NCI-H2081 (cell line): ENCODE data around the gene SLC9A3.

Source experiments
- DNase-seq, 2 experiments: peaks; one replicate each; lab custom pipeline; 2025; lab: John Stamatoyannopoulos, UW

SLC9A3 gene

DNA sequence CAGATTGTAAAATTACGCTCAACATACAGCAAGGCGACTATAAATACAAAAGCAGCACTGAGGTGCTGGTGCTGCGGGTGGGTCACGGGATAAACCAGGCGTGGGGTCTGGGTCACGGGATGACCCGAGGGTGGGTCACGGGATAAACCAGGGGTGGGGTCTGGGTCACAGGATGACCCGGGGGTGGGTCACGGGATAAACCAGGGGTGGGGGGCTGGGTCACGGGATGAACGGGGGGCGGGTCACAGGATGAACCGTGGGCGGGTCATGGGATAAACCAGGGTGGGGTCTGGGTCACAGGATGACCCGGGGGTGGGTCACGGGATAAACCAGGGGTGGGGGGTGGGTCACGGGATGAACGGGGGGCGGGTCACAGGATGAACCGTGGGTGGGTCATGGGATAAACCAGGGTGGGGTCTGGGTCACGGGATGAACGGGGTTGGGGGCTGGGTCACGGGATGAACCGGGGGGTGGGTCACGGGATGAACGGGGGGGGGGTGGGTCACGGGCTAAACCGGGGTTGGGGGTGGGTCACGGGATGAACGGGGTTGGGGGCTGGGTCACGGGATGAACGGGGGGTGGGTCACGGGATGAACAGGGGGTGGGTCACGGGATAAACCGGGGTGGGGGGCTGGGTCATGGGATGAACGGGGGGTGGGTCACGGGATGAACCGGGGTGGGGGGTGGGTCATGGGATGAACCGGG is 30.2 kb upstream of the SLC9A3 start:
- no peak for DNase-seq

DNA sequence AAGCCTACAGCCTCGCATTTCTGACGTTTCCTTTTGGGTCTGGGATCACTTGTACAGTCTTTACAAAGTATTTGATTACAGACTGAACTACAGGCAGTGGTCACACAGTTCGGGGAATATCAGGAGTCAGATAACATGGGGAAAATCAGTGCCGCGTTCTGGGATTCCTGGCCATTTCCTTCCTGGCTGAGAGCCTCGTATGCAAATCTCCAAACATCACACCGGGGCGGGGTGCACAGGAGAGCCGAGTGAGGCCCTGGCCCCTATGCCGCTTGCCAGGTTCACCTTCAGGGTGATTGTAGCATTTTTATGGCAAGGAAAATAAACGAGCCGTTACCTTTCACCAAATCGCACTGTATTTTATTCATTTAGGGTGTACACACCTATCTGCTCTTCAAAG is 29.6 kb upstream of the SLC9A3 start:
- no peak for DNase-seq

DNA sequence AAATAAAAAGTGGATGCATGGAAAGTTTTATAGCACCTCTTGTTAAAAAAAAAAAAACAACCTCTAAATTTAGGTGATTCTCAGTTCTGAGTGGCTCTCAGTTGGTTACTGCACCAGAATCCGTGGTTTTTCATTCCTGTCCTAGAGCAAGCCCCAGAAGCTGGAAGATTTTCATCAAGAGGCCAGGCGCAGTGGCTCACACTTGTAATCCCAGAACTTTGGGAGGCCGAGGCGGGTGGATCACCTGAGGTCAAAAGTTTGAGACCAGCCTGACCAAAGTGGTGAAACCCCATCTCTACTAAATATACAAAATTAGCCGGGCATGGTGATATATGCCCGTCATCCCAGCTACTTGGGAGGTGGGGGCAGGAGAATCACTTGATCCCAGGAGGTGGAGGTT is 27.2 kb upstream of the SLC9A3 start:
- no peak for DNase-seq

DNA sequence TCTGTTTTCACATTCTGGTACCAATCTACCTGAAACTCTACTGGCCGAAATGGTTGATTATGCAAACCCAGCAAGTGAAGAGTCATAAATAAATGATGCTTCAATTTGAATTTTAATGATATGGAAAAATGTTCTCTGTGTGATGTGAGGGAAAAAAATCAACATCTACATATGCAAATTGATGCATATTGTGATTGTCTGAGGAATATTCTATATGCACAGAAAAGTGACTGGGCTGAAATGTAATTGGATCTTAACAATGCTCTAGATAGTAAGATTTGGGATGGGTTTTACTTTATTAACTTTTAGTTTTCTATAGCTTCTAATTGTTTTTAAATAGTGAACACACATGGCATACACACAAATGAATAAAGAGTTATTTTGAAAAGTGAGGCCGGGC is 25.0 kb upstream of the SLC9A3 start:
- DNase-seq = no peak

DNA sequence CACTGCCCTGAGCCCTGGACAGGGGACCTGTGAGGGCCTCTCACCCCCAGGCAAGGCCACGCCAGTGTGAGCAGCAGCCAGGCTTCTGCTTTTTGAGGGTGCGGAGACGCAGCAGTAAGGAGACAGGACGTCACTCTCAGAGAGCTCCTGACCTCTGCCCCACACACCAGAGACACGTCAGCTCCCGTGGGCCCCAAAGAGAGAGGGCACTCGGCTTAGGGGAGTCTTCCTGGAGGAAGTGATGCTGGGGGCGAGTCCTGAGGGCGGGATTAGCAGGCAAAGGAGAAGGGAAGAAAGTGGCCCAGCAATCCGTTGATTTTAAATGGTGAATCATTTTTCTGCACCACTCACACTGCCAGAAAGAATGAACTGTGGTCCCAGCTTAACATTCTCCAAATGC is 24.0 kb upstream of the SLC9A3 start:
- DNase-seq = no peak

DNA sequence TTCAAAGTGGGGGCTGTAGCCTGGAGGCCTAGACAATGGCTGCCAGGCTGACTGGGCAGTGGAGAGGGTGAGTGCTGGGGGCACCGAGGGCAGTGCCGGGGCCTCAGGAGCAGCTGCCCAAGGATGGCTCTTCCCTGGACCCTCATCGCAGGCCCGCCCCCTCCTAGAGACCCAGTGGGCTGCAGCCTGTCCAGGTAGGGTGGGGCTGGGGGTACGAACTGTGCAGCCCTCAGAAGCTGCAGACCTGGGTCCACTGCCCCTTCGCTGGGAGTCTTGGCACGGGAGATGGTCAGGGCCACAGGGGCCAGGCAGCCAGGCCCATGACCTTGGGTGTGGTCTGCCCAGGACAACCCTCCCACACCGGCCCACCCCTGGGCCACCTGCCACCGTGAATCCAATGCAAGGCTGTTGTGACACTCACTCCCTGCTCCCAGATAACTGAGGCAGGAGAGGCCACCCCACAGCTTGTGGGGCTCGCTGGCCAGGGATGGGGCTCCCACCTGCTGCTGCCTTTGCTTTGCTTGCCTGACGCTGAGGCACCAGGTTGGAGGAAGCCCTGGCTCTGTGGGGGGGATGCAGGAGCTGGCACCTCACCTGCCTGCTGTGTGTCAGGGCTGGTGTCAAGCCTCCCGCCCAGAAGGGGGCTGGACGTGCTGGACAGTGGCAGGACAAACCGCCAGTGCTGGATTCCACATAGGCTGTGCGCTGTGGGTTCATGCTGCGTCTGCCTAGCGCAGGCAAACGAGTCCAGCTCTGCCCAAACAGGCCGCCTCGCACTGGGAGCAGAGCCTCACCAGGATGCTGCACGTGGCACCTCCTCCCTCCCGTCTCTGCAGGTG is 23.1 kb upstream of the SLC9A3 start:
- DNase-seq = no peak

DNA sequence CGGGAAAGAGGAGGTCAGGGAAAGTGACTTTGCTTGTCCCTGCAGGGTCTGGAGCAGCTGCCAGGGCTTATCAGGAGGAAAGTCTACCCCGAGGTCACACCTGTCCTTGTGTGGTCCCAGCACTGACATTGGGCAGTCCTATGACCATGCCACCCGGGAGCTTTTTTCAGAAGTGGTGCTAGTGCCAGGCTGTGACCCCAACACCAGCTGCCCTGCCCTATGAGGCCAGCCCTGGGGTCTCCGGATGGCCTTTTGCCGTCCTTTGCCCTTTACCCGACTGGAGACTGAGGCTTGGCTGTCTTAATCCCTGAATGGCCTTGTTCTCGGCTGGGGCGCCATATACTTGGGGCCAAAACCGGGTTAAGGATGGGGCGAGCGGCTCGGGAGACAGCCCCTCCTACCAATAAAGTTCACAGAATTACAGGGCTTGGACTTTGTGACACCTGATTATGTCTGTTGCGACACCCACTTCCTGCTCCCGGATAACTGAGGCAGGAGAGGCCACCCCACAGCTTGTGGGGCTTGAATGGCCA is 22.2 kb upstream of the SLC9A3 start:
- no peak for DNase-seq

DNA sequence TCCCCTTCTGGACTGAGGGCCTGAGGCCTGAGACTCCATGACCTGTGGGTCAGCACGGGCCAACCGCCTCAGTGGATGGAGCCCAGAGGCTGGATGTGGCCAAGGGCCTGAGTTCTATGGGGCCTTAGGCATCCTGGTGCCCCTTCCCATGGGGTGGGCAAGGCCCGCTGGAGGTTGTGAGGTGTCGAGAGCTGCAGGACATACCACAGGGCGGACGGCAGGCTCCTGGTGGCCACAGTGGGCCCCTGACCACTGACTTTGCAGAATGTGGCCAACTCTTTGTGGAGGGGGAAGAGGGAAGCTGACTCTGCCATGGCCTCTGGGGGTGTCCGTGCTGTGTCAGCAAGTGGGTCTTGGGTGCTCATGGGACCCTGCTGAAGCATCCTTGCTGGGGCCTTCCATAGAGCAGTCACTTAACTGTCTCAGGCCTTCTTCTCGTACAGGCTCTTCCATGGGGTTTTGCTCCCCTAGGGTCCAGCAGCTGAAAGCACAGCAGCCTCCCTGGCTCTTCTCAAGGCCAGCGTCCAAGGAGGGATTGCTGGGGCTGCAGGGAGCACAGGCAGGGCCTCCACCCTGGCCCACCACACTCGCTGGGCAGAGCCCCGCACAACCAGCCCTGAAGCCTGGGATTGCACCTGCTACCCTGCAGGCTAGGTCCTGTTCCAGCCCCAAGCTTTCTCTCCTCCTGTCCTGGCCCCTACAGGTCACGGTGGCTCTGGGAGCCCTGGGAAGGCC is 21.6 kb upstream of the SLC9A3 start:
- no peak for DNase-seq

DNA sequence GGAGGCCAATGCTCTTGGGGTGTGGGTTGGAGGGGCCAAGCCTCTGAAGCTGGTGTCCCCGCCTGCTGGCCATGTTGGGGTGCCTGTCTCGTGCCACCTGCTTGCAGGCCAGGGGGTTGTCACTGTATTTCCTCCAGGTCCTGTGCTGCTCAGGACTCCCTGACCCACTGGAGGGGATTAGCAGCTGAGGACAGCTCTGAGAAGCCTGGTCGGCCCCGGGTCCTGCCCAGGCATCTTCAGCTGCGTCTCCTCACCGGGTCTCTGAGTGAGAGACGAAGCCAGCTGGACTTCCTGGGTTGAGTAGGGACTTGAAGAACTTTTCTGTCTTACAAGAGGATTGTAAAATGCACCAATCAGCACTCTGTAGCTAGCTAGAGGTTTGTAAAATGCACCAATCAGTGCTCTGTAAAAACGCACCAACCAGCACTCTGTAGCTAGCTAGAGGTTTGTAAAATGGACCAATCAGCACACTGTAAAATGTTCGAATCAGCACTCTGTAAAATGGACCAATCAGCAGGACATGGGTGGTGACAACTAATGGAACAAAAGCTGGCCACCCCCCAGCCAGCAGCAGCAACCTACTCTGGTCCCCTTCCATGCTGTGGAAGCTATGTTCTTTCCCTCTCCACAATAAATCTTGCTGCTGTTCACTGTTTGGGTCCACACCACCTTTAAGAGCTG is 20.6 kb upstream of the SLC9A3 start:
- no peak for DNase-seq

DNA sequence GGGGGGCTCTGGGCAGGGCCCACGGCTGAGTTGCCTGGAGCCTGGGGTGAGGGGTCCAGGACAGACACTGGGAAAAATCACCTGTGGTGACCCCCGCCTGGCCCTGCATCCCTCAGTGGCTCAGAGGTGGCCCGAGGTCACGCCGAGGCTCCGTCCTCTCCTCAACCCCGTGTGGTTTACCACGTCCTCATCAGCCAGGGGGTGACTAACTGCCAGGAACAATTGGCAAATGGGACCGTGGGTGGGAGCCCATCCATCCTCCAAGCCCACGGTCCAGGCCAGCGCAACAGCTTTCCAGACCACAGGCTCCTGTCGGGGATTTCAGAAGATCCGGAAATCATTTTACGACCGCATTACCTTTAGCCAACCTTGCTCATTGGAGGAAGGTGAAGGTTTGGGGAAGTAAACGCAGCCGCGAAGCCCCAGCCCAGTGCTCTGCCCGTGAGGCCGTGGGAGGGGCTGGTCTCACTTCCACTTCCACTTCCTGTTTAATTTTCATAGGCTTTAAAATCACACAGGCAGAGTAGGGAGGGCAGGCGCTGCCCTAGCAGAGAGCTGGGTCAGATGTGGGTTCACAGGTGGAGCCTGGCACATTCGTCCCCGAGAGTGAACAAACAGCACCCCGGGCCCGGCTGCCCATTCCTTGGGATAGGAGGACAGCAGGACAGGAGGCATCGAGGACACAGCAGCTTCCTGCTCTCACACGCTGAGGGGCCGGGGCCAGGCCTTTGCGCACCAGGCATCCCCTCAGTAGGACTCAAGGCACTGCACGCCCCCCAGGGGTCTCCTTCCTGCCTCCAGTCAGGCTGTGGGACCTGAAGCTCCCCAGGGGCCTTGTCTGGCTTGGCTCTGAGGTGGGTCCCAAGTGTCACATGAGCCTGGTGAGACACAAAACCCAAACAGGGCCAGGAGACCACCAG is 19.8 kb upstream of the SLC9A3 start:
- DNase-seq = no peak

DNA sequence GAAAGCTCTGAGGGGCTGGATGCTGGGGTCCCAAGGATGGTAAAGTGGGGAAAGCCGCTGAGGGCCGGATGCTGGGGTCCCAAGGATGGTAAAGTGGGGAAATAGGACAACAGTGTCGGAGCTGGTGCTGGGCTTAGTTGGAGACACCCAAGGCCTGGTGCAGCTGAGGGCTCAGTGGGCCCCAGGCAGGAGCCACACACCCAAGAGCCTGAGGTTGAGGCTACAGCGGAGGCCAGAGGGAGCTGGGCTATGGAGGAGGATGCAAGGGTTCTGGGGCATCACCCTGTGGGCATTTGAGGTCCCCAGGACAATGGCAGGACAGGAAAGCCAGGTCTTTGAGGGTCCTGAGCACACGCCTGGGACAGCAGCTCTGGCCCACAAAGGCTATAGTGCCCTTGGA is 19.1 kb upstream of the SLC9A3 start:
- no peak for DNase-seq

DNA sequence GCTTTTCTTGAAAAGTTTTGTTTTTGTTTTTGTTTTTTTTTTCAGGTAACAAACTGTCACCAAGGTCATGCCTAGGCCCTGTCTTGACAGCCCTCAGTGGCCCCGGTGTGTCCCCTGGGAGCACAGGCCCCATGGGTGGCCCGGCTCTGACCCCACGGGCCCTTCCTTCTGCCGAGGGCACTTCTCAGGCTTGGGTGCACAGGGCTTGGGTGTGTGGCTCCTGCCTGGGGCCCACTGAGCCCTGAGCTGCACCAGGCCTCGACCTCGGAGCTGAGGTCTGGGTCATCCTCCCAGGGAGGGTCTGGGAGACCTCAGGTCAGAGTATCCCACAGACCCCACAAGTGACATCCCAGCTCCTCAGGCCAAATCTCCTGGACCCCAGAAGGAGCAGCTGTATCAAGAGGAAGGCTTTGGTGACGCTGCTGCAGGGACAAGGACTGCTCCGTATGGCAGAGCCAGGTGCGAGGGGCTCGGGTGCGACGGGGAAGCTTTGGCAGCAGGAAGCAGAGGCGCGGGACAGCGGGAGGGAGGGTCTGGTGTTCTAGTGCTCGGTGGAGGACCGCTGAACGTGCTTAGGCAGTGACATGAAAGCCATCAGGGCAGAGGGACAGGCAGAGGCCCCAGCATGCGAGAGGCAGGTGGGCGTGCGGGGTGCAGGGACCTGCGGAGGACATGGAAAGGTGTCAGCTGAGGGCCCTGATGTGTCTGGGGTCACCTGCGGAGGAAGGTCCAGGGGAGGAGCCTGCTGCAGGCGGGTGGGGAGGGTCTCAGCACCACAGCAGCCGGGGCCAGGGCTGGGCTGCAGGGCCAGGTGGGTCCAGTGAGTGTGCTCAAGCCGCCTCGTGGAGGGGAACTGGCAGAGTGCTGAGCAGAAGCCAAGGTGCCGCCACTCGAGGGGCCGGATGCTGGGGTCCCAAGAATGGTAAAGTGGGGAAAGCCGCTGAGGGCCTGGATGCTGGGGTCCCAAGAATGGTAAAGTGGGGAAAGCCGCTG is 18.4 kb upstream of the SLC9A3 start:
- no peak for DNase-seq

DNA sequence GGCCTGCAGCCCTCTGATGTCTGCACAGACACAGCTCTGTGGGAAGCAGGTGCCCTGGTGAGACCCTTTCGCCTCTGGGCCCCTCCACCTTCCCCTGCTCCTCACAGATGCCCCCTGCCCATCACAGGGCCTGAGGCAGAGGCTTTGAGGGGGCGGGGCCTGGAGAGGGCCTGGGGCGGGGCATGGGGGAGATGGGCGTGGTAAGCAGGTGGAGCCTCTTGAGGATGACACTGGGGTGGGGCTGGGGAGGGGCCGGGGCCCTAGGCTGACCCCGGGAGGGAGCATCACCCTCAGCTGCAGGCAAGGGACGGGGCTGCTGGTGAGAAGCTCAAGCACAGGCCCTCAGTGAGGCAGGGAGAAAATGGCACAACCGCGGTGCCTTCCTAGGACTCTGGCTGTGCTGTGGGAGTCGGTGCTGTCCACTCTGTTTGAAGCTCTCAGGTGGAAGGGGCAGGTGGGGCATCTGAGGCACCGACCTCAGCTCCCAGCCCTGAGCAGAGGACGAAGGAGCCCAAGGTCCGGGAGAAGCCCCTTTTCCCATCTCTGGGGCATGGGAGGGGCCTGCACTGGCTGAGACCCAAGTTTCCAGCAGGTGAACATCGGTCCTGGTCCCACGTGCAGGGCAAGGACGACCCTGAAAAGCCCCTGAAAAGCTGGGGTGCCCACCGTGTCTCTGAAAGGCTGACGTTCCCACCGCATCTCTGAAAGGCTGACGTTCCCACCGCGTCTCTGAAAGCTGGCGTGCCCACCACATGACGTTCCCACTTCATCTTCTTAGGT is 17.5 kb upstream of the SLC9A3 start:
- no peak for DNase-seq

DNA sequence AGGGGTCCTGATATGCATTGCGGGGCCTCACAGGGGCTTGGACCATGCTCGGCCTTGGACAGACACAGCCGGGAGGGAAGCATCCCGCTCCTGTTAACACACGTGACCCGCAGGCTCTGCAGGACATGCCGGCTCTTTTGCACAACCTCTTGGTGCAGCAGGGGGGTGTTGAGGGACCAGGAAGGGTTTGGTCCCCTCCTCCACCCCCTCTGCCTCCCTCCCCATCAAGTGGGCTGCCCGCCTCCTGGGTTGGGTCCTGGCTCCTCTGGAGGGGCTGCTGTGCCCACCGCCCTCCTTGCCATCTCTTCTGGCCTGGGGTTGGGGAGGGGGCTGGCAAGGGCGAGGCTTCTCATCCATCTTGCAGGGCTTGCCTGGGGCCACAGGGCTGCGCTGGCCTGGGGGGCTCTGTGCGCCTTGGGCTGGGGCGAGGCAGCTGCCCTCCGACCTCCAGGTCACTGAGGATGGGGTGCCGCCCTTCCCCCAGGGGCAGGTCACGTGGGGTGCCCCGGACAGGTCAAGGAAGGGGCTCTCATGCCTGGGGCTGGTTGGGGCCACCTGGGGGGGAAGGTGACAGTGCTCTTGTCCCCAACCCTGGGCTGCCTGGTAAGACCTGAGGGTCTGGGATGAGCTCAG is 16.8 kb upstream of the SLC9A3 start:
- DNase-seq = no peak

DNA sequence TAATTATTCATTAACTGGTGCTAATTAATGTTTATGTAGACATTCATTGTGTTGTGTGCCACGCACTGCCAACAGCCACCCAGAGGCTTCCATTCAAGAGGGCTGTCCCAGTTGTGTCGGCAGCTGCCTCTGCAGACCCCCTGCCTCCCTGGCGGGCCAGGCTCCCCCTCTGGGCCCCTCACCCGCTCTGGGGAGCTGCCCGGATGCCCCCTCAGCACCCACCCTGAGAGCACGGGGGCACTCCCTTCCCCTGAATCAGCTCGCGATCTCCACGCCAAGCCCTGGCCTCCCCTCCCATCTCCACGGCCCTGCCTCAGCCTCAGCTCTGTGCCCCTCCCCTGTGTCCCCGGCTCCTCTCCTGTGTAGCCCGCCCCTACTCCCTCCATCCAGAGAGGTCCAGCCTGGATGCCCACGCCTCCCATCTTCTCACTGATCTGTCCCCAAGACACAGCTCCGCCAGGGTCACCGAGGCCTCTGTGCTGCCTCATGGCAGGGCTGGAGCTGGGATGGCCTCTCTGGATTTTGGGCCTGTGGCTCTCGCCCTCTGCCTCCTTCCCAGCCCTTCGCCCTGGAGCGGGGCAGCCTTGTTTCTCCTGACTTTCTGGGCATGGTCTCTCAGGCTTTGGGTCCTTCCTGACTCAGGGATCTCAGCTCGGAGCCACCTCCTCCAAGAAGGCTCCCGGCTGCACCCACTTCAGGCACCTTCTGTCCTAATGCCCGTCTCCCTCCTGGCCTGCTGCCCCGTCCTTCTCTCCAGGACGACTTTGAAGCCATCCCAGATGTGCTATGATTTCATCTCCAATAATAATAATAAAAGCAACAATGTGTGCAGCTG is 16.0 kb upstream of the SLC9A3 start:
- DNase-seq = peak; percentile 35 to 57

DNA sequence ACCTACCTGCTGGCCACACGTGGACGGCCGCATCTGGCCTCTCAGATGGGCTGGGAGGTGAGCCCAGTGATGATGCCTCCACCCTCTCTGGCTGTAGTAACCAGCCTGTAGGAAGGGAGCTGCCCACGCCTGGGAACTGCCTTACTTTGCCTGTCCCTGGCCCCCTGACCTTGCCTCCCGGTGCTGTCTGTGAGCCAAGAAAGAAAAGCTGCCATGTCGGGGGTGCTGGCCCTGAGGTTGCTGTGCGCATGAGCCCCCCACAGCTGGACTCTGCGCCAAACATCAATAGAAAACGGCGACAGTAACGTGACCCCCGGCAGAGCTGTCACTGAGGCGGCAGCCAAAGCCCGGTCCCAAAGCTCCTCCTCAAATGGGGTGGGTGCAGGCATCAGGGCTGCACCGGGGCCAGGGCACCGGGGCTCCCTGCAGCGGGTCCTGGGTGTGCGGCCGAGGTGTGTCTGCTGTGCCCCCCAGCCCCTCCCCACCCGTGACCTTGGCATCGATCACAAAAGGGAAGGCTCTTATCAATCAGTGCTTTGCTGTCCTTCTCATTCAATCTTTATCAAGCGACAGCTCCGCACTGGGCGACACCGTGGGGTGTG is 15.3 kb upstream of the SLC9A3 start:
- no peak for DNase-seq
